Upper lobe of left lung (tissue), 4 donors: Measurements from ENCODE around the gene PTPRG.

Experiments used
- POLR2A ChIP-seq, 4 donors: fragments of 450-650 bp; IDR thresholded peaks; one replicate each; pipeline ENCODE4 v1.5.1; 2016 to 2017; ENCODE audit warnings: antibody characterized with exemption in 4 of 4, mild to moderate bottlenecking in 2 of 4
- POLR2AphosphoS5 ChIP-seq, 2 donors: sonication (generic); formaldehyde crosslinking; IDR thresholded peaks; one replicate each; pipeline ENCODE4 v1.5.1; 2017; ENCODE audit warnings: antibody characterized with exemption in 2 of 2
- TF ChIP-seq, protein P1 (sequence below), 6 experiments: fragments of 450-650 bp in 4 of 6; fragments of 200-600 bp in 2 of 6; sonication (generic) in 2 of 6; IDR thresholded peaks; one replicate each; pipeline ENCODE4 v1.5.1; 2016 to 2019; ENCODE audit warnings: antibody characterized with exemption in 6 of 6

DNA sequence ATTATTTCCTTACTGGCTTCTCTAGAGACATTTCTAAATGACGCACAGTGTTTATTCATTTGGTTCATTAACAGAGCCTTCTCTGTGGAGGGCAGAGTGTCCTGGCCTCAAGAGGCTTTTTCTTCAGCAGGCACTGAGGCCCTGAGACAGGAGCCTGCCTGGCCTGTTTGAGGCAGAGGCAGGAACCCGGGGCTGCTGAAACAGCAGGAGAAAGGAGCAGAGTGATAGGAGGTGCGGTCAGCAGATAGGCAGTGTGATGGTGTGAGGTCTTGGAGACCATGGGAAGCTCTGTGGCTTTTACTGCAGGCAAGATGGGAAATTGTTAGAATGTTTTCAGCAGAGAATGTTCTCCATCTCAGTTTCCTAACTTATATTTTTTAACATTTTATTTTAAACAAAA lies 453.7 kb downstream of the PTPRG start:
- TF ChIP-seq, protein P1, sequence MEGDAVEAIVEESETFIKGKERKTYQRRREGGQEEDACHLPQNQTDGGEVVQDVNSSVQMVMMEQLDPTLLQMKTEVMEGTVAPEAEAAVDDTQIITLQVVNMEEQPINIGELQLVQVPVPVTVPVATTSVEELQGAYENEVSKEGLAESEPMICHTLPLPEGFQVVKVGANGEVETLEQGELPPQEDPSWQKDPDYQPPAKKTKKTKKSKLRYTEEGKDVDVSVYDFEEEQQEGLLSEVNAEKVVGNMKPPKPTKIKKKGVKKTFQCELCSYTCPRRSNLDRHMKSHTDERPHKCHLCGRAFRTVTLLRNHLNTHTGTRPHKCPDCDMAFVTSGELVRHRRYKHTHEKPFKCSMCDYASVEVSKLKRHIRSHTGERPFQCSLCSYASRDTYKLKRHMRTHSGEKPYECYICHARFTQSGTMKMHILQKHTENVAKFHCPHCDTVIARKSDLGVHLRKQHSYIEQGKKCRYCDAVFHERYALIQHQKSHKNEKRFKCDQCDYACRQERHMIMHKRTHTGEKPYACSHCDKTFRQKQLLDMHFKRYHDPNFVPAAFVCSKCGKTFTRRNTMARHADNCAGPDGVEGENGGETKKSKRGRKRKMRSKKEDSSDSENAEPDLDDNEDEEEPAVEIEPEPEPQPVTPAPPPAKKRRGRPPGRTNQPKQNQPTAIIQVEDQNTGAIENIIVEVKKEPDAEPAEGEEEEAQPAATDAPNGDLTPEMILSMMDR (IDR thresholded peaks at IDR 0.05): no peak
- TF ChIP-seq POLR2A (IDR thresholded peaks at IDR 0.05) (no peak), POLR2AphosphoS5 (IDR thresholded peaks at IDR 0.05) (no peak)
